SK-MEL-5 (cell line): ENCODE data around the gene RAD1. TPM values are rescaled to one million over a fixed set of nuclear protein-coding genes. Genes with fewer than 3 reads are reported as not detected.
"Not testable (repeated sequence)": the region's sequence is repeated elsewhere in the genome, so short reads cannot be mapped to it uniquely, and the experiment has no call there.

Source experiments
- DNase-seq: peaks from one replicate; pipeline ENCODE4 v3.0.0-alpha.2; 2016; ENCODE audit warnings: low read depth, low spot score
- in situ Hi-C: cut with HindIII; loops from 2 replicates; pipeline ENCODE4 v1.10.0; 2016; ENCODE audit warnings: low sequenced_read_pairs, high pct_unique_total_duplicates, low pct_unique_long_range_greater_than_20kb
- total RNA-seq: library from RNA; depleted of rRNA; stranded (reverse); fragments of >200 nt; shearing (Covaris generic); gene quantifications from 2 replicates; pipeline ENCODE4 v1.2.3, GENCODE V29; 2014

Gene RAD1
- total RNA-seq, 1 experiment from 2014 or later: 59.0 TPM

GRCh38 chr5:34923694-34924461 lies 8.6 kb upstream of the RAD1 start:
- in situ Hi-C loops: no loop called here
- DNase-seq: peak; percentile 60

- in situ Hi-C loops: not testable (repeated sequence)
Measured at GRCh38 chr5:34923256-34923655, 8.0 kb upstream of the RAD1 start.

GRCh38 chr5:34919077-34919476 lies 3.8 kb upstream of the RAD1 start:
- peak; percentile 57 for DNase-seq
- in situ Hi-C loops: no loop called here

More at GRCh38 chr5:34923256-34923655, 8.0 kb upstream of the RAD1 start:
- DNase-seq: not testable (repeated sequence)

GRCh38 chr5:34918025-34918424 lies 2.7 kb upstream of the RAD1 start:
- in situ Hi-C loops: no loop called here
- no peak for DNase-seq

DNA sequence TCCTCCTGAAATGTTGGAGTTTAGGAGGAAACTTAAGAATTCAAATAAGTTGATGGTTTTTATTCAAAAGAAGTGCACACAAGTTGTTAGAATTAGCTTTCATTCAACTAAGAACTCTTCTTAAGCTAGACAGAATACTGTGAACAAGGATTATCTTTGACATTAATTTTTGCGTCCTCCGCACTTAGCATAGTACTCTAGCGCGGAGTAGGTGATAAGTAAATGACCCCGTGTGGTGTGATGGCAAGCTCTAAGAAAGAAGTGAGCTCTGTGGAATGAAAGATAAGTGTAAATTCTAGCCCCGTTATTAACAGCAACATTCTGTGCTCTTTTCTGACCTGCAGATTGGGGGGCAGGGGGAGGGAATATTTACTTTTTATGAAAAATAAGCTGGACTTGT lies 1.2 kb upstream of the RAD1 start:
- in situ Hi-C loops: no loop called here
- DNase-seq: no peak

DNA sequence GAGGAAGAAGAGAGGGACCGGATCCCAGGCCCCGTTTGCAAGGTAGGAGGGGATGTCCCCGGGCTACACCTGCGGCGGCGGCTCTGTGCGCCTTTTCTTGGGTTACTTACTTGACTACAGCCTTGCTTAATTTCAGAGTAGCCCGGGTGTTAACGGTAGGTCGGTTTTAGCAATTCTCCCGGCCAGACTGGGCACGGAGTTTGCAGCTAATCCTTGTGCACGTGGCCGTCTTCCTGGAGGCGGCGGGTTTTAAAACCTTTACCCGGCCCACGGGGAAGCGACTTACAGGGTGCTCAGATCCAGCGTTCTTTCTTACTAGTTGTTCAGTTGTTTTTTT lies 520 bp upstream of the RAD1 start:
- no peak for DNase-seq
- in situ Hi-C loops: no loop called here

- in situ Hi-C loops: no loop called here
- peak; percentile 40 for DNase-seq
Measured at GRCh38 chr5:34914671-34915138, 599 bp downstream of the RAD1 start.

DNA sequence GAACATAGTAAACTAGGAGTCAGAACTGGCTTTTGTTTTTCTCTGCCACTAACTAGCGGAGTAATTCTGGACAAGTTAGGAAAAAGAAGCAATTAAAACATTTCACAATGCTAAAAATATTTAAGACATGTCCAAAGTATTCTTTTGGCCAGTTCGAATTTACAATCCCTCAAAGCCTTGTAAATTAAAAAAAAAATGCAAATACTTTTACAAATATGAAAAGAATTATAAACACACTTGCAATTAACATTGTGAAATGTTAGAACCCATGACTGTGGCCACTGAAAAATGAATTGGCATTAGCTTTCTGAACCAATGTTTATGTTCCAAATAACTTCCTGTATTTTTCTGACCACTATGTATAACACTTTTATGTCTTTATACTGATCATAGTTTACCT lies 2.2 kb downstream of the RAD1 start:
- no peak for DNase-seq
- in situ Hi-C loops: no loop called here

GRCh38 chr5:34905564-34905963 lies 9.7 kb downstream of the RAD1 start:
- peak; percentile 46 for DNase-seq
- in situ Hi-C loops: no loop called here

- in situ Hi-C loops: no loop called here
- DNase-seq: no peak
Measured at GRCh38 chr5:34903260-34903659, 12.0 kb downstream of the RAD1 start.

DNA sequence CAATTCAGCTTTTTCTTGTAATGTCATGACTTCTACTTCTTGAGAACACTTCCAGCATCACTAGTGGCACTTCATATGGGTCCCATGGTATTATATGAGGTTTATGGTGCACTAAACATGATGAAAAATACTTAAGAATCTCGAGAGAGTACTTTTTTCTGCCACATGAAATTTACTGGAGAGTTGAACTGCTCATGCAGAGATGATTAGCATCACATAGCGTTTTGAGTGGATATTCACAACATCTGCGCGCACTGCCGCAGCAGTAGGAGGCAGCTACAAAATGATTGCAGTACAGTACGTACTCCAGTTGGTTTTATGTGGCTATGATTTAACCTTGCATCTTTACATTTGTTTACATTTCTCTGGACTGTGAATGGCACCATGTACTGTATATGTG lies 14.7 kb downstream of the RAD1 start:
- in situ Hi-C loops: no loop called here
- no peak for DNase-seq

DNA sequence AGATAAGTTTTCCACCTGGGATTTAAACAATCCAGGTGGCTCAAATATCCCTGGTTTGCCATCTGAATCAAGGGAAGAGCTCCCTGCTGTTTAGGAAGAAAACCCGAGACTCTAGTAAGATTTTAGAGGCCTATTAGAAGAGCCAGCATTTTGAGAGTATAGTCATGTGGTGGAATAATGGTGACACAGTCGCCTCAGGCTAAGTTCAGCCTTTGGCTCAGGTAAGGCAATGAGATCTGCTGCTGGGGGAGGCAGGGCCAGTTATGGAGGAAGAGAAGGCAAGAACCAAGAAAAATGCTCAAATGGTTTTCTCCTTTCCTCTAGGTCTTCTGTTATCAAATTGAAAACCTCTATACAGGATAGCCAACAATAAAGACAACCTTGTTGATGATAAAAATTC lies 16.2 kb downstream of the RAD1 start:
- peak; percentile 25 for DNase-seq
- in situ Hi-C loops: no loop called here

GRCh38 chr5:34898258-34898895 lies 16.9 kb downstream of the RAD1 start:
- in situ Hi-C loops: no loop called here
- peak; percentile 92 for DNase-seq

- peak; percentile 15 for DNase-seq
- in situ Hi-C loops: no loop called here
Measured at GRCh38 chr5:34897646-34898045, 17.7 kb downstream of the RAD1 start.

DNA sequence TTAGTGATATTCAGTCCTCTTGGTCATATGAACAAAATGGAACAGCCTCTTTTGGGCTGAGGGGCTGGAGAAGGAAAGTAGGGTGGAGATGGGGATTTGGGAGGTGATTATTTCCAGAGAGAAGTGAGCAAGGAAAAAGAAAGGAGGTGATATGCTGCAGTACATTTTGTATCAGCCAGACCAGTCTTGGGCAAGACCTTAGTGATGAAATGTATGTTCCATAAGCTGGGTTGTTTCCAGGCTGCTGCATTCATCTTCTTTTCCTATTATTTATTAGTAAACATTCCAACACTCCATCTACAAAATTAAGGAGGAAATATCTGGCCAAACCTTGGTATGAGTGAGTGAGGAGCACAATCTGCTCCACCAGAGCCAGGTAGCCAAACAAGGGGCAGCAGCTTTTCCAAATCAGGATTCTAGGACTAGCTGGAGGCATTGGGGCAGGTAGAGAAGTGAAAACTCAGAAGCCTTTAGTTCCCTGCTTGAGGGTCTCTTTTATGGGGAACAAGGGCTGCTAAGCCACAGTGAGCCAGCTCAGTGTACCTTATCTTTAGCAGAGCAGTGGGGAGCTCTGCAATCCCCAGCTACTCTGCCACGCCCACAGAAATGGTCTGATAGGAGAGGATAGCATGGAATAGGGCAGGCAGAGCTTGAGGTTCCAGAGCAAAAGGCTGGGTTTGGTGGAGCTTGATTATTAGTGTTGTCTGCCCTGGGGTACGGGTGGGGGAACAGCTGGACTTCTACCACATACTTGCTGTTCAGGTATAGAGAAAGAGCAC lies 19.5 kb downstream of the RAD1 start:
- no peak for DNase-seq
- in situ Hi-C loops: no loop called here

- in situ Hi-C loops: no loop called here
- DNase-seq: no peak
Measured at GRCh38 chr5:34894716-34895115, 20.6 kb downstream of the RAD1 start.

- DNase-seq: no peak
- in situ Hi-C loops: no loop called here
Measured at GRCh38 chr5:34892414-34892813, 22.9 kb downstream of the RAD1 start.

DNA sequence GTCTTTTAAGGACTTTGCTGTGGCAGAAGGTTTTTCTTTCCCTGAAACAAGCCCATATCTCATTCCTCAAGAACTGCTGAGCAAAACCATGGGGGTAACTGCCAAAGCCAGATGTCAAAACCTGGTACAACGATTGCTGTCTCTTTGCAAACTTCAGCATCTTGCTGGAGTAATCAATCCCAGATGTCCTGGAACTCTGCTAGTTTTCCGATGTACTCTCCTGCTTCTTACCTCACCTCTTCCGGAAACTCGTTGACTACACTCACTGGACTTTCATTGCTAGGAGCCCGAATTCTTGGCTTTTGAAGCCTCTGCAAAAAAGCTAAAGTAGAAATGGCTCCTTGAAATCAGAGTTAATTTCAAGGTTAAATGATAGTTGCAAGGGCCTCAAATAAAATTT lies 23.3 kb downstream of the RAD1 start:
- in situ Hi-C loops: no loop called here

More for the DNA sequence above, 23.3 kb downstream of the RAD1 start:
- no peak for DNase-seq
